MM.1S (cell line): ENCODE data around the gene PDXDC1.
"Not testable (repeated sequence)": the region's sequence is repeated elsewhere in the genome, so short reads cannot be mapped to it uniquely, and the experiment has no call there.

ENCODE experiments used
- DNase-seq: peaks from one replicate; pipeline ENCODE4 v3.0.0-alpha.2; 2015
- H2AFZ ChIP-seq: fragments of 300-600 bp; sonication (generic); 2 replicates; pipeline ENCODE4 v1.6.0; 2016; ENCODE audit warnings: antibody characterized with exemption, low read length
- H3F3A ChIP-seq: fragments of 300-600 bp; sonication (generic); 2 replicates; pipeline ENCODE4 v1.6.1; 2016; ENCODE audit warnings: mild to moderate bottlenecking, antibody characterized with exemption, low read length, moderate library complexity, mixed read lengths; ENCODE audit not compliant: insufficient read depth
- H3K27ac ChIP-seq: fragments of 300-600 bp; sonication (generic); 2 replicates; pipeline ENCODE4 v1.5.1; 2016; ENCODE audit warnings: mild to moderate bottlenecking, low read length
- H3K27me3 ChIP-seq: fragments of 300-600 bp; sonication (generic); replicated peaks from 2 replicates; pipeline ENCODE4 v1.6.0; 2016; ENCODE audit warnings: low read length; ENCODE audit not compliant: insufficient read depth
- H3K36me3 ChIP-seq: fragments of 300-600 bp; sonication (generic); replicated peaks from 2 replicates; pipeline ENCODE4 v1.6.1; 2016; ENCODE audit warnings: mild to moderate bottlenecking, low read length, mixed read lengths; ENCODE audit not compliant: insufficient read depth
- H3K4me1 ChIP-seq: fragments of 300-600 bp; sonication (generic); 2 replicates; pipeline ENCODE4 v1.6.1; 2016; ENCODE audit warnings: low read length, mixed read lengths
- H3K4me2 ChIP-seq: fragments of 300-600 bp; sonication (generic); 2 replicates; pipeline ENCODE4 v1.6.0; 2016; ENCODE audit warnings: low read depth, low read length
- H3K4me3 ChIP-seq: fragments of 300-600 bp; sonication (generic); 2 replicates; pipeline ENCODE4 v1.5.1; 2016; ENCODE audit warnings: low read length, mixed read lengths
- H3K79me2 ChIP-seq: fragments of 300-600 bp; sonication (generic); 2 replicates; pipeline ENCODE4 v1.6.1; 2016; ENCODE audit warnings: mixed run types, low read length, mixed read lengths
- H3K9ac ChIP-seq: fragments of 300-600 bp; sonication (generic); 2 replicates; pipeline ENCODE4 v1.6.1; 2016; ENCODE audit warnings: low read length, mixed read lengths
- H3K9me2 ChIP-seq: fragments of 300-600 bp; sonication (generic); replicated peaks from 2 replicates; pipeline ENCODE4 v1.6.1; 2016; ENCODE audit warnings: mild to moderate bottlenecking, low read length, mixed read lengths; ENCODE audit not compliant: insufficient read depth
- H3K9me3 ChIP-seq: fragments of 300-600 bp; sonication (generic); replicated peaks from 2 replicates; pipeline ENCODE4 v1.6.1; 2016; ENCODE audit warnings: mild to moderate bottlenecking, low read length, mixed read lengths; ENCODE audit not compliant: insufficient read depth
- H4K20me1 ChIP-seq: fragments of 300-600 bp; sonication (generic); 2 replicates; pipeline ENCODE4 v1.6.1; 2016; ENCODE audit warnings: mild to moderate bottlenecking, low read length, moderate library complexity, mixed read lengths; ENCODE audit not compliant: insufficient read depth
- CTCF ChIP-seq: fragments of 300-600 bp; sonication (generic); IDR thresholded peaks from 2 replicates; pipeline ENCODE4 v1.5.1; 2016; ENCODE audit warnings: antibody characterized with exemption, low read length, mixed read lengths
- EZH2 ChIP-seq: fragments of 300-600 bp; sonication (generic); optimal IDR thresholded peaks from 2 replicates; pipeline ENCODE3; 2017; ENCODE audit warnings: low read depth, mild to moderate bottlenecking, antibody characterized with exemption, low read length, mixed read lengths
- EZH2phosphoT487 ChIP-seq: fragments of 300-600 bp; sonication (generic); IDR thresholded peaks from 2 replicates; pipeline ENCODE4 v1.6.1; 2018; ENCODE audit warnings: antibody characterized with exemption, low read length

The PDXDC1 gene

GRCh38 chr16:15028801-15029698 lies 54.2 kb downstream of the PDXDC1 start:
- H4K20me1 ChIP-seq, H3K9ac ChIP-seq, H3K9me2 ChIP-seq, H3K27me3 ChIP-seq, H3K4me1 ChIP-seq, H3K79me2 ChIP-seq, H3K36me3 ChIP-seq, H3F3A ChIP-seq, H3K9me3 ChIP-seq, H3K27ac ChIP-seq, DNase-seq, H3K4me2 ChIP-seq, H2AFZ ChIP-seq, H3K4me3 ChIP-seq: not testable (repeated sequence)

- not testable (repeated sequence) for H3K36me3 ChIP-seq
Measured at GRCh38 chr16:15029749-15030148, 54.9 kb downstream of the PDXDC1 start.

GRCh38 chr16:15031179-15031578 lies 56.4 kb downstream of the PDXDC1 start:
- no peak overlapping the region for H3K4me2 ChIP-seq
- H3K4me1 ChIP-seq: no peaks in the 10 kb centered on the region
- peaks cover 7% of the 10 kb centered on the region for H3K79me2 ChIP-seq
- DNase-seq: no peak
- no peaks in the 10 kb centered on the region for H3K27me3 ChIP-seq
- no peaks in the 10 kb centered on the region for H3K9me2 ChIP-seq
- no peak overlapping the region for H3K27ac ChIP-seq
- TF ChIP-seq EZH2phosphoT487 (no peak), EZH2 (no peak), CTCF (no peak)
- H3F3A ChIP-seq: no peaks in the 10 kb centered on the region
- H4K20me1 ChIP-seq: no peaks in the 10 kb centered on the region
- no peak overlapping the region for H2AFZ ChIP-seq
- no peak overlapping the region for H3K9ac ChIP-seq
- no peaks in the 10 kb centered on the region for H3K9me3 ChIP-seq
- H3K36me3 ChIP-seq: no peaks in the 10 kb centered on the region; the same call in 1 of the 2 replicates
- no peak overlapping the region for H3K4me3 ChIP-seq

More at GRCh38 chr16:15029749-15030148, 54.9 kb downstream of the PDXDC1 start:
- not testable (repeated sequence) for H3K4me3 ChIP-seq, DNase-seq, H3K9me2 ChIP-seq, H3K9me3 ChIP-seq, H3K79me2 ChIP-seq, H2AFZ ChIP-seq, H4K20me1 ChIP-seq, H3K27ac ChIP-seq, H3K9ac ChIP-seq, H3K27me3 ChIP-seq, H3K4me2 ChIP-seq, H3F3A ChIP-seq, H3K4me1 ChIP-seq

- peaks cover 7% of the 10 kb centered on the region for H3K79me2 ChIP-seq
- no peak for DNase-seq
- no peaks in the 10 kb centered on the region for H4K20me1 ChIP-seq
- no peaks in the 10 kb centered on the region for H3K9me2 ChIP-seq
- H3K4me2 ChIP-seq: no peak overlapping the region
- no peaks in the 10 kb centered on the region for H3F3A ChIP-seq
- TF ChIP-seq CTCF (no peak), EZH2 (no peak), EZH2phosphoT487 (no peak)
- H2AFZ ChIP-seq: no peak overlapping the region
- no peaks in the 10 kb centered on the region; the same call in 1 of the 2 replicates for H3K36me3 ChIP-seq
- no peaks in the 10 kb centered on the region for H3K4me1 ChIP-seq
- H3K4me3 ChIP-seq: no peak overlapping the region
- H3K9me3 ChIP-seq: no peaks in the 10 kb centered on the region
- H3K9ac ChIP-seq: no peak overlapping the region
- H3K27ac ChIP-seq: no peak overlapping the region
- no peaks in the 10 kb centered on the region for H3K27me3 ChIP-seq
Measured at GRCh38 chr16:15031586-15031985, 56.8 kb downstream of the PDXDC1 start.
